Sigmoid colon (tissue), 4 donors: ENCODE data around the gene BAD.

Experiments
- CTCF ChIP-seq, 4 experiments: fragments of 450-650 bp in 3 of 4; fragments of 200-600 bp in 1 of 4; IDR thresholded peaks; one replicate each; pipeline ENCODE4 v1.5.1; 2016 to 2019; ENCODE audit warnings: antibody characterized with exemption in 4 of 4, mild to moderate bottlenecking in 3 of 4, moderate library complexity in 2 of 4
- POLR2AphosphoS5 ChIP-seq, 4 donors: sonication (generic); formaldehyde crosslinking; IDR thresholded peaks; one replicate each; pipeline ENCODE4 v1.6.1; 2017; ENCODE audit warnings: antibody characterized with exemption in 4 of 4

GRCh38 chr11:64224151-64224890 is 60.1 kb downstream of the BAD start:
- no peak for TF ChIP-seq POLR2AphosphoS5 (IDR thresholded peaks at IDR 0.05)
- TF ChIP-seq CTCF (IDR thresholded peaks at IDR 0.05) = no peak
